Testis (tissue), 2 donors: ENCODE data around the gene ARHGEF10L.

ENCODE experiments used
- CTCF ChIP-seq, 3 experiments: fragments of 450-650 bp in 2 of 3; fragments of 200-600 bp in 1 of 3; sonication (generic) in 1 of 3; IDR thresholded peaks; one replicate each; pipeline ENCODE4 v1.5.1; 2016 to 2019; ENCODE audit warnings: antibody characterized with exemption in 3 of 3, mild to moderate bottlenecking in 2 of 3, moderate library complexity in 1 of 3
- POLR2A ChIP-seq: fragments of 450-650 bp; IDR thresholded peaks from one replicate; pipeline ENCODE4 v1.6.1; 2017; ENCODE audit warnings: antibody characterized with exemption, mild to moderate bottlenecking, moderate library complexity

- TF ChIP-seq CTCF (IDR thresholded peaks at IDR 0.05) (no peak), POLR2A (no peak)
Measured at GRCh38 chr1:17620448-17620847, 81.0 kb downstream of the ARHGEF10L start.
